Ishikawa (cell line): ENCODE measurements around the gene LAS1L.

Experiments used
- CEBPB ChIP-seq: IDR thresholded peaks from 2 replicates; pipeline ENCODE4 v1.6.1; 2012
- CREB1 ChIP-seq: IDR thresholded peaks from 2 replicates; pipeline ENCODE4 v1.6.1; 2012; ENCODE audit warnings: low read depth
- EGR1 ChIP-seq: IDR thresholded peaks from 2 replicates; pipeline ENCODE4 v1.6.1; 2012
- EP300 ChIP-seq: IDR thresholded peaks from 2 replicates; pipeline ENCODE4 v1.6.1; 2012; ENCODE audit warnings: borderline replicate concordance
- FOXM1 ChIP-seq: IDR thresholded peaks from 2 replicates; pipeline ENCODE4 v1.6.1; 2012; ENCODE audit warnings: low read depth, borderline replicate concordance
- NFIC ChIP-seq: IDR thresholded peaks from 2 replicates; pipeline ENCODE4 v1.6.1; 2012
- RAD21 ChIP-seq: IDR thresholded peaks from 2 replicates; pipeline ENCODE4 v1.6.1; 2012; ENCODE audit warnings: low read depth
- TAF1 ChIP-seq: IDR thresholded peaks from 2 replicates; pipeline ENCODE4 v1.6.1; 2012; ENCODE audit warnings: low read depth, mild to moderate bottlenecking
- TCF12 ChIP-seq: IDR thresholded peaks from 2 replicates; pipeline ENCODE4 v1.6.1; 2012; ENCODE audit warnings: low read depth
- TEAD4 ChIP-seq: IDR thresholded peaks from 2 replicates; pipeline ENCODE4 v1.6.1; 2012
- YY1 ChIP-seq: IDR thresholded peaks from 2 replicates; pipeline ENCODE4 v1.6.1; 2012; ENCODE audit warnings: low read depth
- ZBTB7A ChIP-seq: IDR thresholded peaks from 2 replicates; pipeline ENCODE4 v1.6.1; 2012; ENCODE audit warnings: low read depth
- TF ChIP-seq, protein P1 (sequence below): IDR thresholded peaks from 2 replicates; pipeline ENCODE4 v1.6.1; 2012
- TF ChIP-seq, protein P2 (sequence below): IDR thresholded peaks from 2 replicates; pipeline ENCODE4 v1.6.1; 2012; ENCODE audit warnings: low read depth, mild to moderate bottlenecking
- TF ChIP-seq, protein P3 (sequence below): IDR thresholded peaks from 2 replicates; pipeline ENCODE4 v1.6.1; 2012

Gene LAS1L

DNA sequence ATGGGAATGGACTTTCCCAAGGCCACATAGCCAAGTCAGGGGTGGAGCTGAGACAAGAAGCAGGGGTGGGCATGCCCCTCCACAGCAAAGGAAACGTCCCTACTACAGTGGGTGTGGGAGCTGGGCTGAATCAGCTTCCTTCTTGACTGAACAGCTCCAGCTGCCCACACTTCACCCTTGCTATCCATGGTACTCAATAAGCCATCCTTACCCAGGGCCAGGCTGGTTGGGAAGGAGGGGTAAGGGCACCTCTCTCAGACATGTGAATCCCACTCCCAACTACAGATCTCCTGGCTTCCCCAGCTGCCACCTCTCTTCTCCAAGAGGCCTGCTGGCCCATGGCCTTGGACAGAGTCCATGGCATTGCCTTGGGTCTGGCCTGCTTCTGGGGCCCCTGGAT is 21.0 kb downstream of the LAS1L start:
- TF ChIP-seq TCF12 (no peak), NFIC (no peak), CREB1 (no peak), CEBPB (no peak), TAF1 (no peak), YY1 (no peak), EP300 (no peak), FOXM1 (no peak), EGR1 (no peak), TEAD4 (no peak), RAD21 (no peak), ZBTB7A (no peak)
- TF ChIP-seq, protein P1, sequence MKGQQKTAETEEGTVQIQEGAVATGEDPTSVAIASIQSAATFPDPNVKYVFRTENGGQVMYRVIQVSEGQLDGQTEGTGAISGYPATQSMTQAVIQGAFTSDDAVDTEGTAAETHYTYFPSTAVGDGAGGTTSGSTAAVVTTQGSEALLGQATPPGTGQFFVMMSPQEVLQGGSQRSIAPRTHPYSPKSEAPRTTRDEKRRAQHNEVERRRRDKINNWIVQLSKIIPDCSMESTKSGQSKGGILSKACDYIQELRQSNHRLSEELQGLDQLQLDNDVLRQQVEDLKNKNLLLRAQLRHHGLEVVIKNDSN: no peak
- TF ChIP-seq, protein P2, sequence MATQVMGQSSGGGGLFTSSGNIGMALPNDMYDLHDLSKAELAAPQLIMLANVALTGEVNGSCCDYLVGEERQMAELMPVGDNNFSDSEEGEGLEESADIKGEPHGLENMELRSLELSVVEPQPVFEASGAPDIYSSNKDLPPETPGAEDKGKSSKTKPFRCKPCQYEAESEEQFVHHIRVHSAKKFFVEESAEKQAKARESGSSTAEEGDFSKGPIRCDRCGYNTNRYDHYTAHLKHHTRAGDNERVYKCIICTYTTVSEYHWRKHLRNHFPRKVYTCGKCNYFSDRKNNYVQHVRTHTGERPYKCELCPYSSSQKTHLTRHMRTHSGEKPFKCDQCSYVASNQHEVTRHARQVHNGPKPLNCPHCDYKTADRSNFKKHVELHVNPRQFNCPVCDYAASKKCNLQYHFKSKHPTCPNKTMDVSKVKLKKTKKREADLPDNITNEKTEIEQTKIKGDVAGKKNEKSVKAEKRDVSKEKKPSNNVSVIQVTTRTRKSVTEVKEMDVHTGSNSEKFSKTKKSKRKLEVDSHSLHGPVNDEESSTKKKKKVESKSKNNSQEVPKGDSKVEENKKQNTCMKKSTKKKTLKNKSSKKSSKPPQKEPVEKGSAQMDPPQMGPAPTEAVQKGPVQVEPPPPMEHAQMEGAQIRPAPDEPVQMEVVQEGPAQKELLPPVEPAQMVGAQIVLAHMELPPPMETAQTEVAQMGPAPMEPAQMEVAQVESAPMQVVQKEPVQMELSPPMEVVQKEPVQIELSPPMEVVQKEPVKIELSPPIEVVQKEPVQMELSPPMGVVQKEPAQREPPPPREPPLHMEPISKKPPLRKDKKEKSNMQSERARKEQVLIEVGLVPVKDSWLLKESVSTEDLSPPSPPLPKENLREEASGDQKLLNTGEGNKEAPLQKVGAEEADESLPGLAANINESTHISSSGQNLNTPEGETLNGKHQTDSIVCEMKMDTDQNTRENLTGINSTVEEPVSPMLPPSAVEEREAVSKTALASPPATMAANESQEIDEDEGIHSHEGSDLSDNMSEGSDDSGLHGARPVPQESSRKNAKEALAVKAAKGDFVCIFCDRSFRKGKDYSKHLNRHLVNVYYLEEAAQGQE: no peak
- TF ChIP-seq, protein P3, sequence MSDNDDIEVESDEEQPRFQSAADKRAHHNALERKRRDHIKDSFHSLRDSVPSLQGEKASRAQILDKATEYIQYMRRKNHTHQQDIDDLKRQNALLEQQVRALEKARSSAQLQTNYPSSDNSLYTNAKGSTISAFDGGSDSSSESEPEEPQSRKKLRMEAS: no peak

DNA sequence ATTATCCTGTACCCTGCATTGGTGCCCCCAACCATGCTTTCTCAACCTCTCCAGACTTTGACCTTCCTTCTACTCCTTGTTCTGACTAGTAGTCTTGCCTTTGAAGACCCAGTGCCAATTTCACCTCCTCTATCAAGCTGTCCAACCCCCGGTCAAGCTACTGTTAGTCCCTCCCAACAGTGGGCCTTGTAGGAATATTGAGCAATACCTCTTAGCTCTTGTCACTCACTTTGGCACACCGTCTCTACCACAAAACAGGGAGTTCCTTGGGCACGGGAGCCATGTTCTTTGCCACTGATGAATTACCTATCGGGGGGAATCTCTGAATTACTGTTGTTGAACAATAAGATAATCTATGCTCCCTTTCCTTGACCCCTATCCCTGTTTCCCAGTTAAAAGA is 25.2 kb downstream of the LAS1L start:
- TF ChIP-seq RAD21 (no peak), TAF1 (no peak)

DNA sequence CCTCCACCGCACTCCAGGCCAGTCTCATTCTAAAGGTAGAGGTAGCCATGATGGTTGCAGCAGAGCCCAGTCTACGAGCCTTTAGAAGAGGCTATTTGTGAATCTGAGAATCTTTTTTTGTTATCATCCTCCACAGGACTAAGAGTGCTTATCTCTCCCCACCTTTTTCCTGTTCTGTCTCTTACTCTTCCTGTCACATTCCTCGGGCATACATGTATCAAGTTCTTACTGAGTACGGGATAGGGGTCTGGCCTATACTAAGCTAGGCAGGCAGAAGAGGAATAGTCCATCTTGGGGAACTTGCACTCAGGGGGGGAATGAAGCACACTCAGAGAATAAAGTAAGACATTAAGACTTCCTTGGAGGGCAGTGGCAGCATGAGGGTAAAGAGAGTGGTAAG is 25.7 kb downstream of the LAS1L start:
- no peak for TF ChIP-seq FOXM1
- TF ChIP-seq TEAD4: no peak
- TF ChIP-seq TAF1: no peak
- no peak for TF ChIP-seq RAD21
- no peak for TF ChIP-seq YY1

DNA sequence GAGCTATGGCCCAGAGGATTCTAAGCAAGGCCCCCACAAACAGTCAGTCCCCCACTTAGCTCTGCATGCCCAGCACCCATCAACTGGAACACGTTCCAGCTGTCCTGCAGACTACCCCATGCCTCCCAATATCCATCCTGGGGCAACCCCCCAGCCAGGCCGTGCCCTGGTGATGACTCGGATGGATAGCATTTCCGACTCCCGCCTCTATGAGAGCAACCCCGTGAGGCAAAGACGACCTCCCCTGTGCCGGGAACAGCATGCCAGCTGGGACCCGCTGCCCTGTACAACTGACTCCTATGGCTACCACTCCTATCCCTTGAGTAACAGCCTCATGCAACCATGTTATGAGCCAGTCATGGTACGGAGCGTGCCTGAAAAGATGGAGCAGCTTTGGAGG is 32.0 kb downstream of the LAS1L start:
- TF ChIP-seq, protein P2: no peak
- TF ChIP-seq CREB1: no peak
- no peak for TF ChIP-seq FOXM1
- no peak for TF ChIP-seq TAF1
- no peak for TF ChIP-seq EGR1
- TF ChIP-seq NFIC: no peak

DNA sequence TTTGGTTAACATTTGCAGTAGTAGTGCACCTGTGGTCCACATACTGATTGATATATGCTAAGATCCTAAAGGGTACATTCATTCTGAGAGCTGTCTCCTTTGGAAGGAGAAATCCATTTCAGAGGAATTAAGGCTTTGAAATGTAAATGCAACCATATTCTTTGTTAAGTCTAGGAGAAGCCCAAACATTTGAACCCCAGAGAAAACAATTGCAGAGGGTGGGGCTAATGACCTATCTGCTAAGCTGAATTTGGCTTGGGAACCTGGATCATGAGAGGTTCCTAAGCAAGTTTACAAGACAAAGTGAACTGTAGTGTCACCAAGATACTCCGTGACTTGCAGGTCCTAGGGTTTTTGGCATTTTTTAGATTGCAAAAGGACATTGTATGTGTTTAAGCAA is 41.2 kb downstream of the LAS1L start:
- TF ChIP-seq ZBTB7A (no peak), EP300 (no peak), TEAD4 (no peak), EGR1 (no peak), CEBPB (no peak), NFIC (no peak), RAD21 (no peak), TCF12 (no peak), YY1 (no peak), CREB1 (no peak), FOXM1 (no peak), TAF1 (no peak)
- TF ChIP-seq, protein P3: no peak
- TF ChIP-seq, protein P1: no peak
- TF ChIP-seq, protein P2: no peak

DNA sequence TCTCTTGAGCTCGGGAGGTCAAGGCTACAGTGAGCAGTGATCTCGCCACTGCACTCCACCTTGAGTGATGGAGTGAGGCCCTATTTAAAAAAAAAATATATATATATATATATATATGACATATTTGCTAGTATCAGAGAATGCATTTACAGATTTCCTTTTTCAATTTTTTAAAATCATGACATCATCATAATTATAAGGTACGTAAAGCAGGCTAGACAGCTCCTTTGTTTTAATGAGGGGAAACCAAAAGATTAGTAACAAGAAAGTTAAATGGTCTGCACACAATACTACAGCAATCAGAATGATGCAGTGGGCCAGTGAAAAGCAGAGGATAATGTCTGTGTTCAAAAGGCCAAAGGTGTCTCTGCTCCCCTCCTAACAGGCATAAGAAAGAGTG is 43.0 kb downstream of the LAS1L start:
- TF ChIP-seq TCF12 (no peak), TAF1 (no peak), YY1 (no peak), CEBPB (no peak), TEAD4 (no peak)
- TF ChIP-seq, protein P1: no peak
